IMR-90 (cell line): Measurements from ENCODE around the gene PBX3. TPM values are rescaled to one million over a fixed set of nuclear protein-coding genes. Genes with fewer than 3 reads are reported as not detected.

Experiments used
- ATAC-seq: fragments of 200-7000 bp; cut with Tn5 transposase; 2 replicates; pipeline ENCODE4 v1.9.1; 2020; ENCODE audit warnings: low read depth, mild to moderate bottlenecking, moderate library complexity
- BruUV-seq: library from RNA; stranded (reverse); fragments of 400-500 nt; replicated peaks from 2 replicates; lab custom pipeline; 2021; lab: Mats Ljungman, UMichigan
- CTCF ChIA-PET: fragments of 300-600 bp; formaldehyde crosslinking; extraction: SDS; loops from one replicate; lab custom pipeline; 2021; ENCODE audit warnings: antibody characterized with exemption; lab: Yijun Ruan, JAX
- POLR2A ChIA-PET: fragments of 300-600 bp; sonication (Branson Sonifier 250); formaldehyde crosslinking; loops from one replicate; lab custom pipeline; 2022; ENCODE audit warnings: antibody characterized with exemption; ENCODE audit not compliant: unreplicated experiment; lab: Charles Lee
- DNase-seq: peaks from one replicate; pipeline ENCODE4 v3.0.0; 2013
- H2AFZ ChIP-seq: replicated peaks from 2 replicates; pipeline ENCODE3; 2013; ENCODE audit warnings: low read length, mild to moderate bottlenecking; ENCODE audit not compliant: poor library complexity
- H2AK5ac ChIP-seq: 2 replicates; pipeline ENCODE4 v1.6.1; 2013; ENCODE audit warnings: low read depth, low read length, inconsistent platforms
- H2AK9ac ChIP-seq: replicated peaks from 2 replicates; pipeline ENCODE3; 2013; ENCODE audit warnings: mild to moderate bottlenecking, low read depth, low read length, moderate library complexity; ENCODE audit not compliant: poor library complexity
- H2BK120ac ChIP-seq: 2 replicates; pipeline ENCODE4 v1.6.1; 2013; ENCODE audit warnings: low read depth, low read length, inconsistent platforms
- H2BK15ac ChIP-seq: 3 replicates; pipeline ENCODE4 v1.6.1; 2013; ENCODE audit warnings: low read depth, low read length, inconsistent platforms
- H2BK20ac ChIP-seq: 2 replicates; pipeline ENCODE4 v1.6.1; 2013; ENCODE audit warnings: low read depth, mild to moderate bottlenecking, inconsistent platforms, low read length, moderate library complexity
- H2BK5ac ChIP-seq: 2 replicates; pipeline ENCODE4 v1.6.1; 2013; ENCODE audit warnings: mild to moderate bottlenecking, low read depth, low read length, inconsistent platforms; ENCODE audit not compliant: poor library complexity, severe bottlenecking
- H3K14ac ChIP-seq: replicated peaks from 2 replicates; pipeline ENCODE4 v1.6.1; 2013; ENCODE audit warnings: low read depth, low read length, inconsistent platforms
- H3K18ac ChIP-seq: 2 replicates; pipeline ENCODE4 v1.6.1; 2013; ENCODE audit warnings: low read depth, low read length, control low read depth
- H3K23ac ChIP-seq: 2 replicates; pipeline ENCODE4 v1.6.1; 2013; ENCODE audit warnings: low read depth, low read length, inconsistent platforms
- H3K27ac ChIP-seq: 2 replicates; pipeline ENCODE4 v1.5.1; 2013; ENCODE audit warnings: mild to moderate bottlenecking, control low read depth, low read length; ENCODE audit not compliant: insufficient read depth
- H3K27me3 ChIP-seq: 2 replicates; pipeline ENCODE4 v1.6.1; 2013; ENCODE audit warnings: low read length; ENCODE audit not compliant: control insufficient read depth, insufficient read depth
- H3K36me3 ChIP-seq: 2 replicates; pipeline ENCODE4 v1.6.1; 2013; ENCODE audit warnings: low read length, mixed read lengths; ENCODE audit not compliant: control insufficient read depth, insufficient read depth
- H3K4ac ChIP-seq: 2 replicates; pipeline ENCODE4 v1.6.1; 2013; ENCODE audit warnings: low read depth, low read length, inconsistent platforms
- H3K4me1 ChIP-seq: 2 replicates; pipeline ENCODE4 v1.6.1; 2013; ENCODE audit warnings: low read length, mixed read lengths; ENCODE audit not compliant: control insufficient read depth, insufficient read depth
- H3K4me2 ChIP-seq: 2 replicates; pipeline ENCODE4 v1.6.1; 2013; ENCODE audit warnings: low read depth, mild to moderate bottlenecking, control low read depth, low read length, moderate library complexity
- H3K4me3 ChIP-seq: 2 replicates; pipeline ENCODE4 v1.5.1; 2013; ENCODE audit warnings: low read depth, mild to moderate bottlenecking, control low read depth, low read length, moderate library complexity; ENCODE audit not compliant: insufficient read depth
- H3K56ac ChIP-seq: 2 replicates; pipeline ENCODE4 v1.6.1; 2013; ENCODE audit warnings: low read length, inconsistent platforms; ENCODE audit not compliant: insufficient read depth; ENCODE audit errors: extremely low read depth
- H3K79me1 ChIP-seq, 2 experiments: 2 replicates each; pipeline ENCODE4 v1.6.1; 2013; ENCODE audit warnings: low read length in 2 of 2, inconsistent platforms in 1 of 2, low read depth in 1 of 2
- H3K9ac ChIP-seq: 2 replicates; pipeline ENCODE4 v1.6.1; 2013; ENCODE audit warnings: low read depth, low read length, control low read depth
- H3K9me1 ChIP-seq: 2 replicates; pipeline ENCODE4 v1.6.1; 2013; ENCODE audit warnings: low read length, inconsistent platforms; ENCODE audit not compliant: insufficient read depth
- H3K9me3 ChIP-seq: 2 replicates; pipeline ENCODE4 v1.6.1; 2013; ENCODE audit warnings: low read length; ENCODE audit not compliant: control insufficient read depth, insufficient read depth
- H4K20me1 ChIP-seq: 2 replicates; pipeline ENCODE4 v1.6.1; 2013; ENCODE audit warnings: low read length, inconsistent platforms; ENCODE audit not compliant: insufficient read depth
- H4K5ac ChIP-seq: 2 replicates; pipeline ENCODE4 v1.6.1; 2013; ENCODE audit warnings: mild to moderate bottlenecking, low read depth, low read length, control low read depth
- H4K8ac ChIP-seq, 2 experiments: 2 replicates each; pipeline ENCODE4 v1.6.1; 2013; ENCODE audit warnings: low read depth in 2 of 2, low read length in 2 of 2, control low read depth in 1 of 2, inconsistent platforms in 1 of 2
- H4K91ac ChIP-seq: 2 replicates; pipeline ENCODE4 v1.6.1; 2013; ENCODE audit warnings: low read depth, low read length, inconsistent platforms; ENCODE audit not compliant: insufficient read depth
- BHLHE40 ChIP-seq: fragments of 150-350 bp; IDR thresholded peaks from 2 replicates; pipeline ENCODE4 v1.6.1; 2016; ENCODE audit warnings: mild to moderate bottlenecking, low read depth, low read length
- CEBPB ChIP-seq: IDR thresholded peaks from 2 replicates; pipeline ENCODE4 v1.6.1; 2012; ENCODE audit warnings: low read depth, low read length, improper control_type of control experiment
- FOS ChIP-seq: fragments of 150-350 bp; IDR thresholded peaks from 2 replicates; pipeline ENCODE4 v1.6.1; 2016; ENCODE audit warnings: low read depth, low read length
- MAFK ChIP-seq: IDR thresholded peaks from 2 replicates; pipeline ENCODE4 v1.6.1; 2012; ENCODE audit warnings: low read depth, low read length, improper control_type of control experiment
- MAZ ChIP-seq: IDR thresholded peaks from 2 replicates; pipeline ENCODE4 v1.6.1; 2012; ENCODE audit warnings: low read depth, mild to moderate bottlenecking, low read length, improper control_type of control experiment, moderate library complexity, borderline replicate concordance
- MXI1 ChIP-seq: IDR thresholded peaks from 2 replicates; pipeline ENCODE4 v1.6.1; 2012; ENCODE audit warnings: low read depth, mild to moderate bottlenecking, low read length, moderate library complexity, borderline replicate concordance
- NFE2L2 ChIP-seq: fragments of 150-350 bp; IDR thresholded peaks from 2 replicates; pipeline ENCODE4 v1.6.1; 2016; ENCODE audit warnings: low read depth, mild to moderate bottlenecking, low read length
- POLR2A ChIP-seq: IDR thresholded peaks from 2 replicates; pipeline ENCODE4 v1.6.1; 2012; ENCODE audit warnings: mild to moderate bottlenecking, low read depth, low read length
- RAD21 ChIP-seq: IDR thresholded peaks from 2 replicates; pipeline ENCODE4 v1.6.1; 2012; ENCODE audit warnings: low read length, improper control_type of control experiment
- RCOR1 ChIP-seq: IDR thresholded peaks from 2 replicates; pipeline ENCODE4 v1.6.1; 2012; ENCODE audit warnings: mild to moderate bottlenecking, low read length, improper control_type of control experiment; ENCODE audit not compliant: insufficient replicate concordance
- RFX5 ChIP-seq: IDR thresholded peaks from 2 replicates; pipeline ENCODE4 v1.8.0; 2012; ENCODE audit warnings: low read depth, mild to moderate bottlenecking, low read length, moderate library complexity
- SMC3 ChIP-seq: fragments of 150-350 bp; IDR thresholded peaks from 2 replicates; pipeline ENCODE4 v1.6.1; 2016; ENCODE audit warnings: low read depth, mild to moderate bottlenecking, antibody characterized with exemption, low read length, moderate library complexity
- USF2 ChIP-seq: fragments of 150-350 bp; IDR thresholded peaks from 2 replicates; pipeline ENCODE4 v1.6.1; 2017; ENCODE audit warnings: mild to moderate bottlenecking, antibody characterized with exemption, low read length, low read depth
- WGBS, 2 experiments: methylation state at CpG; one replicate each; pipeline versions ENCODE4 v1.1.5 to v1.1.7; 2013; ENCODE audit warnings: missing lambda C conversion rate in 2 of 2; ENCODE audit not compliant: insufficient read length in 1 of 2; ENCODE audit errors: extremely low coverage in 2 of 2; 5-methylcytosine and 5-hydroxymethylcytosine counted together
- dilution Hi-C: fragments of 300-500 bp; cut with HindIII; formaldehyde crosslinking; loops from one replicate; pipeline ENCODE4 v1.14.3; 2018; ENCODE audit warnings: low sequenced_read_pairs; ENCODE audit not compliant: unreplicated experiment
- in situ Hi-C: fragments of 300-500 bp; cut with MboI; formaldehyde crosslinking; loops from 3 replicates; pipeline ENCODE4 v1.14.3; 2019; ENCODE audit warnings: low sequenced_read_pairs, inconsistent platforms, mixed read lengths
- intact Hi-C: fragments of 100-400 bp; cut with micrococcal nuclease; formaldehyde crosslinking; loops from 2 replicates; pipeline ENCODE4 v1.10.0; 2022
- polyA plus RNA-seq, 3 experiments: library from polyadenylated mRNA; depleted of rRNA; stranded (reverse); fragments of >200 nt; gene quantifications; 2 replicates each; pipeline ENCODE4 v1.2.3, GENCODE V29; 2012; ENCODE audit warnings: low replicate concordance in 1 of 3
- total RNA-seq: library from RNA; depleted of rRNA; stranded (reverse); fragments of >200 nt; gene quantifications from 2 replicates; pipeline ENCODE4 v1.2.3, GENCODE V29; 2012
- TF ChIP-seq, protein P1 (sequence below): fragments of 150-350 bp; IDR thresholded peaks from 2 replicates; pipeline ENCODE4 v1.6.1; 2016; ENCODE audit warnings: low read depth, mild to moderate bottlenecking, low read length, moderate library complexity, borderline replicate concordance
- TF ChIP-seq, protein P2 (sequence below): conservative IDR thresholded peaks from 2 replicates; pipeline ENCODE4 v1.5.1; 2012; ENCODE audit warnings: mild to moderate bottlenecking, low read depth, low read length, improper control_type of control experiment

Gene PBX3
- total and polyA plus RNA-seq, 2 of the 4 experiments (the other 2 are of a cell fraction): 12.0 to 15.6 TPM

- no peak for DNase-seq
- 94% methylated on average over 3 of the region's 8 CpGs; no CpG with 5 or more reads in 1 of the 2 experiments for WGBS, 2 experiments
- in situ Hi-C loops (no loop called here), intact Hi-C loops (no loop called here), dilution Hi-C loops (no loop called here)
- Histone ChIP-seq H2BK20ac (no peak overlapping the region), H3K36me3 (peaks cover 7% of the 10 kb centered on the region), H3K4me2 (no peak overlapping the region), H3K9ac (no peak overlapping the region), H2AK9ac (no peak overlapping the region), H3K14ac (no peak overlapping the region), H3K18ac (no peak overlapping the region), H2AK5ac (no peak overlapping the region), H3K4ac (no peak overlapping the region), H2BK5ac (no peak overlapping the region), H3K27me3 (no peaks in the 10 kb centered on the region), H4K20me1 (no peaks in the 10 kb centered on the region), H3K27ac (no peak overlapping the region), H3K23ac (no peak overlapping the region), H3K9me3 (no peaks in the 10 kb centered on the region), H4K91ac (no peak overlapping the region), H4K8ac (no peak overlapping the region), H2BK120ac (no peak overlapping the region), H2BK15ac (no peak overlapping the region), H3K56ac (no peak overlapping the region), H3K4me1 (no peaks in the 10 kb centered on the region), H4K5ac (no peak overlapping the region), H2AFZ (no peak overlapping the region), H3K9me1 (no peaks in the 10 kb centered on the region; the same call in 1 of the 2 replicates), H3K4me3 (no peak overlapping the region), H3K79me1 (no peaks in the 10 kb centered on the region)
- ATAC-seq: no peak
- no TSS peak for BruUV-seq
- POLR2A ChIA-PET: no interaction called here
- no peak for TF ChIP-seq FOS
- TF ChIP-seq, protein P1, sequence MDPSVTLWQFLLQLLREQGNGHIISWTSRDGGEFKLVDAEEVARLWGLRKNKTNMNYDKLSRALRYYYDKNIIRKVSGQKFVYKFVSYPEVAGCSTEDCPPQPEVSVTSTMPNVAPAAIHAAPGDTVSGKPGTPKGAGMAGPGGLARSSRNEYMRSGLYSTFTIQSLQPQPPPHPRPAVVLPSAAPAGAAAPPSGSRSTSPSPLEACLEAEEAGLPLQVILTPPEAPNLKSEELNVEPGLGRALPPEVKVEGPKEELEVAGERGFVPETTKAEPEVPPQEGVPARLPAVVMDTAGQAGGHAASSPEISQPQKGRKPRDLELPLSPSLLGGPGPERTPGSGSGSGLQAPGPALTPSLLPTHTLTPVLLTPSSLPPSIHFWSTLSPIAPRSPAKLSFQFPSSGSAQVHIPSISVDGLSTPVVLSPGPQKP: no peak
- TF ChIP-seq MAFK: no peak
- no peak for TF ChIP-seq USF2
- TF ChIP-seq POLR2A: no peak
- TF ChIP-seq NFE2L2: no peak
- TF ChIP-seq MAZ: no peak
- no peak for TF ChIP-seq RCOR1
- no peak for TF ChIP-seq SMC3
- TF ChIP-seq, protein P2, sequence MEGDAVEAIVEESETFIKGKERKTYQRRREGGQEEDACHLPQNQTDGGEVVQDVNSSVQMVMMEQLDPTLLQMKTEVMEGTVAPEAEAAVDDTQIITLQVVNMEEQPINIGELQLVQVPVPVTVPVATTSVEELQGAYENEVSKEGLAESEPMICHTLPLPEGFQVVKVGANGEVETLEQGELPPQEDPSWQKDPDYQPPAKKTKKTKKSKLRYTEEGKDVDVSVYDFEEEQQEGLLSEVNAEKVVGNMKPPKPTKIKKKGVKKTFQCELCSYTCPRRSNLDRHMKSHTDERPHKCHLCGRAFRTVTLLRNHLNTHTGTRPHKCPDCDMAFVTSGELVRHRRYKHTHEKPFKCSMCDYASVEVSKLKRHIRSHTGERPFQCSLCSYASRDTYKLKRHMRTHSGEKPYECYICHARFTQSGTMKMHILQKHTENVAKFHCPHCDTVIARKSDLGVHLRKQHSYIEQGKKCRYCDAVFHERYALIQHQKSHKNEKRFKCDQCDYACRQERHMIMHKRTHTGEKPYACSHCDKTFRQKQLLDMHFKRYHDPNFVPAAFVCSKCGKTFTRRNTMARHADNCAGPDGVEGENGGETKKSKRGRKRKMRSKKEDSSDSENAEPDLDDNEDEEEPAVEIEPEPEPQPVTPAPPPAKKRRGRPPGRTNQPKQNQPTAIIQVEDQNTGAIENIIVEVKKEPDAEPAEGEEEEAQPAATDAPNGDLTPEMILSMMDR: no peak
- TF ChIP-seq BHLHE40: no peak
- no peak for TF ChIP-seq RAD21
- TF ChIP-seq MXI1: no peak
- no peak for TF ChIP-seq CEBPB
- no peak for TF ChIP-seq RFX5
- CTCF ChIA-PET: no interaction called here
Observed at GRCh38 chr9:125960626-125961025, 213.5 kb downstream of the PBX3 start.
